GM19351 (cell line): Measurements from ENCODE around the gene TMEM178A.

Experiments
- ATAC-seq: cut with Tn5 transposase; IDR thresholded peaks from one replicate; pipeline ENCODE4 v1.9.1; 2021; ENCODE audit warnings: mild to moderate bottlenecking, moderate library complexity; ENCODE audit not compliant: unreplicated experiment

The TMEM178A gene

GRCh38 chr2:39708003-39708402 is 42.3 kb downstream of the TMEM178A start:
- no peak for ATAC-seq

- no peak for ATAC-seq
These were observed 45.1 kb downstream of the TMEM178A start for GRCh38 chr2:39710807-39711206.

GRCh38 chr2:39712953-39713352 is 47.2 kb downstream of the TMEM178A start:
- ATAC-seq: no peak

GRCh38 chr2:39715095-39715494 is 49.4 kb downstream of the TMEM178A start:
- ATAC-seq: no peak

- ATAC-seq: no peak
These were observed 50.1 kb downstream of the TMEM178A start for GRCh38 chr2:39715822-39716221.

- no peak for ATAC-seq
These were observed 51.4 kb downstream of the TMEM178A start for GRCh38 chr2:39717067-39717466.

- no peak for ATAC-seq
These were observed 52.8 kb downstream of the TMEM178A start for GRCh38 chr2:39718483-39718882.

GRCh38 chr2:39719317-39719716 is 53.6 kb downstream of the TMEM178A start:
- ATAC-seq: no peak

- ATAC-seq: no peak
These were observed 55.3 kb downstream of the TMEM178A start for GRCh38 chr2:39720970-39721369.

GRCh38 chr2:39723497-39723896 is 57.8 kb downstream of the TMEM178A start:
- ATAC-seq: no peak

GRCh38 chr2:39723946-39724827 is 58.5 kb downstream of the TMEM178A start:
- no peak for ATAC-seq

GRCh38 chr2:39724828-39725144 is 59.1 kb downstream of the TMEM178A start:
- ATAC-seq: no peak

GRCh38 chr2:39725401-39725800 is 59.7 kb downstream of the TMEM178A start:
- ATAC-seq: no peak

GRCh38 chr2:39728085-39728484 is 62.4 kb downstream of the TMEM178A start:
- peak; percentile 52 for ATAC-seq

GRCh38 chr2:39728941-39729351 is 63.2 kb downstream of the TMEM178A start:
- peak; percentile 64 for ATAC-seq

- no peak for ATAC-seq
These were observed 64.6 kb downstream of the TMEM178A start for GRCh38 chr2:39730276-39730675.

- no peak for ATAC-seq
These were observed 65.1 kb downstream of the TMEM178A start for GRCh38 chr2:39730685-39731302.

GRCh38 chr2:39731546-39731945 is 65.8 kb downstream of the TMEM178A start:
- ATAC-seq: no peak

GRCh38 chr2:39732482-39732881 is 66.8 kb downstream of the TMEM178A start:
- ATAC-seq: no peak

GRCh38 chr2:39733070-39733674 is 67.5 kb downstream of the TMEM178A start:
- ATAC-seq: no peak

- ATAC-seq: no peak
These were observed 68.7 kb downstream of the TMEM178A start for GRCh38 chr2:39734445-39734844.

- ATAC-seq: no peak
These were observed 69.9 kb downstream of the TMEM178A start for GRCh38 chr2:39735648-39736047.
